ENCODE results near the gene FXR1.

- no peak for TF ChIP-seq TAF1 (IDR thresholded peaks at IDR 0.05; ENCODE audit: borderline replicate concordance, insufficient read depth, low read length)
- TF ChIP-seq SIN3A (IDR thresholded peaks at IDR 0.05; ENCODE audit: borderline replicate concordance, insufficient read depth, low read length) = no peak
- TF ChIP-seq POLR2AphosphoS5 (IDR thresholded peaks at IDR 0.05; ENCODE audit: low read depth, low read length) = no peak
These were observed 112.7 kb downstream of the FXR1 start for GRCh38 chr3:181025204-181025603.
